GM19239 (cell line): Measurements from ENCODE around the gene UBD.

Source experiments
- DNase-seq: peaks from one replicate; pipeline ENCODE4 v3.0.0; 2011; ENCODE audit warnings: low spot score; ENCODE audit not compliant: insufficient read length
- FAIRE-seq: peaks from 2 replicates; lab custom pipeline; 2011; peaks lifted over from hg19 to GRCh38; lab: Jason Lieb, UNC

Gene UBD

GRCh38 chr6:29563435-29563965, 4.0 kb upstream of the UBD start:
- FAIRE-seq: no peak
- no peak for DNase-seq

- no peak for FAIRE-seq
- DNase-seq: no peak
Observed at GRCh38 chr6:29561606-29562181, 2.2 kb upstream of the UBD start.

- no peak for DNase-seq
- no peak for FAIRE-seq
Observed at GRCh38 chr6:29561091-29561490, 1.6 kb upstream of the UBD start.

- DNase-seq (no peak), FAIRE-seq (no peak)
Observed at GRCh38 chr6:29558439-29559079, 973 bp downstream of the UBD start.

GRCh38 chr6:29557320-29557719, 2.2 kb downstream of the UBD start:
- FAIRE-seq (no peak), DNase-seq (no peak)

- no peak for DNase-seq
- FAIRE-seq: no peak
Observed at GRCh38 chr6:29554764-29555163, 4.8 kb downstream of the UBD start.

GRCh38 chr6:29553268-29554057, 6.1 kb downstream of the UBD start:
- FAIRE-seq (no peak), DNase-seq (peak; percentile 14)

- DNase-seq (peak; percentile 38), FAIRE-seq (peak; percentile 88)
Observed at GRCh38 chr6:29552512-29553051, 7.0 kb downstream of the UBD start.

GRCh38 chr6:29547573-29547972, 12.0 kb downstream of the UBD start:
- DNase-seq (no peak), FAIRE-seq (no peak)

- FAIRE-seq (no peak), DNase-seq (no peak)
Observed at GRCh38 chr6:29537714-29538403, 21.7 kb downstream of the UBD start.

GRCh38 chr6:29532320-29532951, 27.1 kb downstream of the UBD start:
- DNase-seq: no peak
- no peak for FAIRE-seq

GRCh38 chr6:29531668-29532067, 27.9 kb downstream of the UBD start:
- DNase-seq: no peak

GRCh38 chr6:29530671-29531310, 28.7 kb downstream of the UBD start:
- FAIRE-seq (no peak), DNase-seq (no peak)

More at GRCh38 chr6:29531668-29532067, 27.9 kb downstream of the UBD start:
- no peak for FAIRE-seq

GRCh38 chr6:29529956-29530355, 29.6 kb downstream of the UBD start:
- DNase-seq (no peak), FAIRE-seq (no peak)

GRCh38 chr6:29528988-29529560, 30.5 kb downstream of the UBD start:
- no peak for FAIRE-seq
- DNase-seq: no peak

- no peak for DNase-seq
- FAIRE-seq: no peak
Observed at GRCh38 chr6:29528300-29528931, 31.1 kb downstream of the UBD start.

- FAIRE-seq (no peak), DNase-seq (no peak)
Observed at GRCh38 chr6:29527564-29527963, 32.0 kb downstream of the UBD start.

GRCh38 chr6:29527126-29527525, 32.4 kb downstream of the UBD start:
- FAIRE-seq (no peak), DNase-seq (no peak)

GRCh38 chr6:29525311-29525639, 34.3 kb downstream of the UBD start:
- no peak for DNase-seq
- FAIRE-seq: no peak
